GM21447 (cell line): ENCODE results near the gene U2AF1L4.

ENCODE experiments used
- ATAC-seq: cut with Tn5 transposase; IDR thresholded peaks from one replicate; pipeline ENCODE4 v1.9.1; 2021; ENCODE audit not compliant: unreplicated experiment

U2AF1L4 gene

GRCh38 chr19:35714601-35715354 lies 30.4 kb downstream of the U2AF1L4 start:
- no peak for ATAC-seq

- no peak for ATAC-seq
Observed at GRCh38 chr19:35713904-35714495, 31.2 kb downstream of the U2AF1L4 start.

GRCh38 chr19:35713506-35713850 lies 31.7 kb downstream of the U2AF1L4 start:
- ATAC-seq, result no peak

- ATAC-seq, result no peak
Observed at GRCh38 chr19:35712567-35713505, 32.4 kb downstream of the U2AF1L4 start.

GRCh38 chr19:35710784-35711723 lies 34.2 kb downstream of the U2AF1L4 start:
- ATAC-seq, result no peak

GRCh38 chr19:35708391-35708790 lies 36.8 kb downstream of the U2AF1L4 start:
- ATAC-seq, result no peak

- ATAC-seq, result no peak
Observed at GRCh38 chr19:35704218-35704617, 41.0 kb downstream of the U2AF1L4 start, which contains the start of gene ZBTB32. TSS of gene ZBTB32 (plus strand) at chr19:35704558. CDS start at chr19:35714627, 10,069 bp downstream.

GRCh38 chr19:35703343-35703742 lies 41.9 kb downstream of the U2AF1L4 start:
- no peak for ATAC-seq

GRCh38 chr19:35702223-35703012 lies 42.8 kb downstream of the U2AF1L4 start:
- ATAC-seq, result peak; percentile 93

GRCh38 chr19:35696835-35697234 lies 48.4 kb downstream of the U2AF1L4 start:
- peak; percentile 49 for ATAC-seq

- ATAC-seq, result no peak
Observed at GRCh38 chr19:35695895-35696422, 49.3 kb downstream of the U2AF1L4 start.

- ATAC-seq, result peak; percentile 84
Observed at GRCh38 chr19:35693835-35694599, 51.2 kb downstream of the U2AF1L4 start.

GRCh38 chr19:35693422-35693821 lies 51.8 kb downstream of the U2AF1L4 start:
- ATAC-seq, result no peak
